Measurements from ENCODE around the gene TRIM2.

Gene TRIM2

DNA sequence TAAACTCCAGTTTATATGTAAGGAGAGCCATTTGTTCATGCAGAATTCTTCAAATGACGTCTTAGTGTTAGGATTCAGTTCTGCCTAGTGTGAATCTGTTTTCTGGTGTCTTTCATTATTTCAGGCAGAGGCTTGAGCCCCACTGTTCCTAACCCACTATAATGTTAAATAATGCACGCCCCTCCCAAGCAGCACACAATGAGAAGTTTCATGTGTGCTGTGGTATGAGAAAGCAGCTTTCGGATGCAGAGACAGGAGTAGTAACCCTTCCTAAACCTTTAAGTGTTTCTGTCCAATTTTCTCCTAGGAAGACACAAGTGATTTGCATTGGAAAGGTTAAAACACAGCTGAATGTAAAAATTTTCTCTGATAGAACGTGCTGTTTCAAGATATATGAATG is 54.5 kb downstream of the TRIM2 start:
- no peak for TF ChIP-seq CTCF (IDR thresholded peaks at IDR 0.05)
- Histone ChIP-seq H3K79me2 (no peaks in the 10 kb centered on the region), H3K4me1 (no peaks in the 10 kb centered on the region), H3K4me2 (ENCODE audit: low read length) (no peak overlapping the region), H3K36me3 (ENCODE audit: control insufficient read depth, insufficient read depth, low read length) (no peaks in the 10 kb centered on the region), H3K9ac (no peak overlapping the region), H3K27me3 (ENCODE audit: control insufficient read depth, insufficient read depth, low read length) (no peaks in the 10 kb centered on the region), H3K27ac (no peak overlapping the region), H3K4me3 (ENCODE audit: low read depth, low read length) (no peak overlapping the region), H2AFZ (no peak overlapping the region), H3K9me3 (ENCODE audit: control insufficient read depth, low read length) (no peaks in the 10 kb centered on the region)

DNA sequence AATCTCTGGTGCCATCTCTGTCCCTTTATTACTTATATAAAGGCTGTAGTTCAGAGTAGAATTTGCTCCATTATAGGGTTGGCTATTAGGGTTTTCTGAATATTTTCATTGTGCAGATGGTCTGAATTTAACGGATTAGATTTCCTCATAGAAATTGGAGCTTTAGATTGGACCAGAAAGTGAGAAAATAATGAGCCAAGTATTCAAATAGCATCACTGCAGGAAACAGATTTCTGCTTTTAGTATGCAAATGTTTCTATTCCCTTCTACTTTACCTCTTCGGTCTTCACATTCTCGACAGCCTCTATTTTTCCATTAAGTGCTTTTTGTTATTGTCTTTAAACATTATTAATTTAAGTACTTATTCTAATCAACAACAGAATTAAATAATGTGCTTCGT is 55.4 kb downstream of the TRIM2 start:
- Histone ChIP-seq H3K27me3 (ENCODE audit: control insufficient read depth, insufficient read depth, low read length) (no peaks in the 10 kb centered on the region), H3K36me3 (ENCODE audit: control insufficient read depth, insufficient read depth, low read length) (no peaks in the 10 kb centered on the region), H3K4me2 (ENCODE audit: low read length) (no peak overlapping the region), H3K4me3 (ENCODE audit: low read depth, low read length) (no peak overlapping the region), H2AFZ (no peak overlapping the region), H3K9me3 (ENCODE audit: control insufficient read depth, low read length) (no peaks in the 10 kb centered on the region), H3K27ac (no peak overlapping the region), H3K4me1 (no peaks in the 10 kb centered on the region), H3K9ac (no peak overlapping the region), H3K79me2 (no peaks in the 10 kb centered on the region)
- TF ChIP-seq CTCF (IDR thresholded peaks at IDR 0.05) = no peak

DNA sequence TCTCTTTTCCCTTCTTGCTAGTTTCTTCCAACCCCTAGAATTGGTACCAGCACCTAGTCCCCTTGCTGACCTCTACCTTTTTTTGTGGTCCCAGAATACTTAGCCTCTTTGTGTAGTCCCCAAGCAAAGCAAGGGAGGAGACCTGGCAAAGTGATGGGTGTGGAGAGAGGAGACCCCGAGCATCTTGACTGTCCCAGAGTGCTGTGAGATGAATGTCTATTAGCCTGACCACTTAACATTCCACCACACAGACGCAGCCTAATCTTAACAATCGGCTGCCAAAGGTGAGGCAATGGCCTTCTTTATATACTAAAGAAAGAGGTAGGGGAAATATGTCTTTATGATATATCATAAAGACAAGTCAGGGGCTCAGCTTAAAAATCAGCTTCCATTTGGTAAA is 55.9 kb downstream of the TRIM2 start:
- H3K9ac ChIP-seq = no peak overlapping the region

DNA sequence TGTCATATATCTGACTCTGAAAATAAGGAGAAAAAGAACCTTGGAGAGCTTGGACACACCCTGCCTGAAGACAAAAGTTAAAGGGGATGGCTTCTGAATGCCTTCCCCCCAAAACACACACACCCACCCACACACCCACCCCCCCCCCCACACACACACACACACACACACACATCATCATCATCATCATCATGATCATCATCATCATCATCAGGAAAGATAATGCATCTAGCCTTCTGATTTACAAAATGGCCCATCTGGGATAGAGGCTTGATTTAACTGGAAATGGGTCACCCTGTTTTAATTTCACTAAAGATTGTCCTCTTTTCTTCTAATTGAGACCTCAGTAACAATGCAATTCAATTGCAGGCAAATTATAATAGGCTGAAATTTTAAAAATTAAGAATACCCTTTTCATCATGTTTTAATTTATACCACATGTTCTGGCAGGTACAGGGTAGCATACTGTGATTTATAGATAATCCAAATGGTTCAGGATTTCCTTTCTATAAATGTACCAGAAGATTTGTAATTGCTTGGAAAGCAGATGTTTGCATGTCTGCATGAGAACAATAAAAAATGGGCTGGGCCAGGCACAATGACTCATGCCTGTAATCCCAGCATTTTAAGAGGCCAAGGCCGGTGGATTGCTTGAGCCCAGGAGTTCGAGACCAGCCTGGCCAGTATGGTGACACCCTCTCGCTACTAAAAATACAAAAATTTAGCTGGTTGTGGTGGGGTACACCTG is 56.5 kb downstream of the TRIM2 start:
- H3K79me2 ChIP-seq = no peaks in the 10 kb centered on the region
- H3K4me1 ChIP-seq = no peaks in the 10 kb centered on the region
- H2AFZ ChIP-seq = no peak overlapping the region
- H3K27me3 ChIP-seq (ENCODE audit: control insufficient read depth, insufficient read depth, low read length) = no peaks in the 10 kb centered on the region
- no peaks in the 10 kb centered on the region for H3K36me3 ChIP-seq (ENCODE audit: control insufficient read depth, insufficient read depth, low read length)
- H3K4me2 ChIP-seq (ENCODE audit: low read length) = no peak overlapping the region
- TF ChIP-seq CTCF (IDR thresholded peaks at IDR 0.05) = no peak
- H3K4me3 ChIP-seq (ENCODE audit: low read depth, low read length) = no peak overlapping the region
- no peaks in the 10 kb centered on the region for H3K9me3 ChIP-seq (ENCODE audit: control insufficient read depth, low read length)
- H3K9ac ChIP-seq = no peak overlapping the region
- no peak overlapping the region for H3K27ac ChIP-seq

More for the DNA sequence above, 55.9 kb downstream of the TRIM2 start:
- Histone ChIP-seq H3K27ac (no peak overlapping the region), H3K79me2 (no peaks in the 10 kb centered on the region), H3K27me3 (ENCODE audit: control insufficient read depth, insufficient read depth, low read length) (no peaks in the 10 kb centered on the region), H3K9me3 (ENCODE audit: control insufficient read depth, low read length) (no peaks in the 10 kb centered on the region), H3K36me3 (ENCODE audit: control insufficient read depth, insufficient read depth, low read length) (no peaks in the 10 kb centered on the region), H3K4me3 (ENCODE audit: low read depth, low read length) (no peak overlapping the region), H3K4me2 (ENCODE audit: low read length) (no peak overlapping the region), H2AFZ (no peak overlapping the region), H3K4me1 (no peaks in the 10 kb centered on the region)
- no peak for TF ChIP-seq CTCF (IDR thresholded peaks at IDR 0.05)

DNA sequence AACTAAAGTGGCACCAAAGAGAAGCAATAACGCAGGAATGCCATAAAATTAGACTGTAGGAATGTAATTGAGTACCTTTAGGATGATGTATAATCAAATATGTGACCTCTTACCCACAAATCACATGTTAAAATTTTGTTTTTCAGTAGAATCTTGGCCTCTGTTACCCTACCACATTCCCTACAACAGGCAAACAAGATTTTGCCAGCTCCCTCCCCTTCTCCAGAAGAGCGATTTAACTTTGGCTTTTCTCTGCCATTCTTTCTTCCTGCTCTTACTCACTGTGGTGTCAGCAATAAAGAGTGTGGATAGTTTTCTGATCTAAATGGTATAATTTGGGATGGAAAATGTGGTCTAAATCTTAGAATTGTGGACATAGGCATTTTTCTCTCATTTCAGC is 57.2 kb downstream of the TRIM2 start:
- no peak overlapping the region for H3K4me2 ChIP-seq (ENCODE audit: low read length)
- H2AFZ ChIP-seq = no peak overlapping the region
- H3K79me2 ChIP-seq = no peaks in the 10 kb centered on the region
- H3K9me3 ChIP-seq (ENCODE audit: control insufficient read depth, low read length) = no peaks in the 10 kb centered on the region
- H3K27me3 ChIP-seq (ENCODE audit: control insufficient read depth, insufficient read depth, low read length) = no peaks in the 10 kb centered on the region
- H3K27ac ChIP-seq = no peak overlapping the region
- no peak overlapping the region for H3K9ac ChIP-seq
- H3K36me3 ChIP-seq (ENCODE audit: control insufficient read depth, insufficient read depth, low read length) = no peaks in the 10 kb centered on the region
- no peak for TF ChIP-seq CTCF (IDR thresholded peaks at IDR 0.05)
- H3K4me3 ChIP-seq (ENCODE audit: low read depth, low read length) = no peak overlapping the region
- no peaks in the 10 kb centered on the region for H3K4me1 ChIP-seq
